ENCODE results near the gene SPDYE6.

DNA sequence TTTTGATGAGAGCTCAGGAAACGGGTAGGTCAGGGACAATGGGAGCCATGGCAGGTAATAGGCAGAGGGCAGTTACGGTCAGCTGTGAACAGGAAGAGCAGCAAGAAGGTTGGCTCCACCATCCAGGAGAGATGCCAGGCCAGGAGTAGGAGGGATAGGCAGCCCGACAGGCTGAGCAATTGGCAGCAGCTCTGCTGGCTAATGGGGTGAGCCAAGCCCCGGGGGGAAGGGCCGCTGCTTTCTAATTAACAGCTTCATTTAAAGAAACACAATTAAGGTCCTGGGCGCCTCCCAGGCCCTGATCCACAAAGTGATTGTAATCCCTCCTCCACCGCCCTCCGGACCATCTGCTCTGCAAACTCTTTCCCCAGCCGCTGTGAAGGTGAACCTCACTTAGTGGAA is 45.8 kb downstream of the SPDYE6 start:
- no peak for TF ChIP-seq POLR2A (IDR thresholded peaks at IDR 0.05)
- TF ChIP-seq, protein P1, sequence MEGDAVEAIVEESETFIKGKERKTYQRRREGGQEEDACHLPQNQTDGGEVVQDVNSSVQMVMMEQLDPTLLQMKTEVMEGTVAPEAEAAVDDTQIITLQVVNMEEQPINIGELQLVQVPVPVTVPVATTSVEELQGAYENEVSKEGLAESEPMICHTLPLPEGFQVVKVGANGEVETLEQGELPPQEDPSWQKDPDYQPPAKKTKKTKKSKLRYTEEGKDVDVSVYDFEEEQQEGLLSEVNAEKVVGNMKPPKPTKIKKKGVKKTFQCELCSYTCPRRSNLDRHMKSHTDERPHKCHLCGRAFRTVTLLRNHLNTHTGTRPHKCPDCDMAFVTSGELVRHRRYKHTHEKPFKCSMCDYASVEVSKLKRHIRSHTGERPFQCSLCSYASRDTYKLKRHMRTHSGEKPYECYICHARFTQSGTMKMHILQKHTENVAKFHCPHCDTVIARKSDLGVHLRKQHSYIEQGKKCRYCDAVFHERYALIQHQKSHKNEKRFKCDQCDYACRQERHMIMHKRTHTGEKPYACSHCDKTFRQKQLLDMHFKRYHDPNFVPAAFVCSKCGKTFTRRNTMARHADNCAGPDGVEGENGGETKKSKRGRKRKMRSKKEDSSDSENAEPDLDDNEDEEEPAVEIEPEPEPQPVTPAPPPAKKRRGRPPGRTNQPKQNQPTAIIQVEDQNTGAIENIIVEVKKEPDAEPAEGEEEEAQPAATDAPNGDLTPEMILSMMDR (IDR thresholded peaks at IDR 0.05) = no peak

All from adrenal gland (tissue), 5 donors.